ENCODE measurements around the gene PLEKHF1. TPM values are rescaled to one million over a fixed set of nuclear protein-coding genes. Genes with fewer than 3 reads are reported as not detected.
"Not testable (repeated sequence)": the region's sequence is repeated elsewhere in the genome, so short reads cannot be mapped to it uniquely, and the experiment has no call there.

The PLEKHF1 gene
- total RNA-seq, 2 donors from 2014 or later: 24.3 to 29.7 TPM

DNA sequence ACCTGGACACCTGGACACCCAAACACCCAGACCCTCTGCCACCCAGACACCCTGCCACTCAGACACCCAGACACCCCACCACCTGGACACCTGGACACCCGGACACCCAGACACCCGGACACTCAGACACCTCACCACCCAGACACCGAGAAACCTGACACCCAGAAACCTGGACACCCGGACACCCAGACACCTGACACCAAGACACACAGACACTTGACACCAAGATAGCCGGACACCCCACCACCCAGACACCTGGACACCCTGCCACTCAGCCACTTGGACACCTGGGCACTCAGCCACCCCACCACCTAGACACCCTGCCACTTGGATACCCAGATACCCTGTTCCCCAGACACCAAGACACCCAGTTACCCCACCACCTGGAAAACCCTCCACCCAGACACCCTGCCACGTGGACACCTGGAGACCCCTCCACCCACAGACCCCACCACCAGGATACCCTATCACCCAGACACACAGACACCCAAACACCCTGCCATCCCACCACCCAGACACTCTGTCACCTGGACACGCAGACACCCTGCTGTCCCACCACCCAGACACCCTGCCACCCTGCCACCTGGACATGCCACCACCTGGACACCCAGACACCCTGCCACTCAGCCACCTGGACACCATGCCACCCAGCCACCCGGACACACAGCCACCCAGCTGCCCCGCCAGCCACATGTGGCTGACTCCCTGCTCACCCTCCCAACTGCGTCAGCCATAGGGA is 32.4 kb downstream of the PLEKHF1 start:
- no peak for ATAC-seq
- no peaks in the 10 kb centered on the region for H3K36me3 Mint-ChIP-seq
- peak overlapping the region in 1 of 2 donors; percentile 83 for H3K27ac Mint-ChIP-seq

DNA sequence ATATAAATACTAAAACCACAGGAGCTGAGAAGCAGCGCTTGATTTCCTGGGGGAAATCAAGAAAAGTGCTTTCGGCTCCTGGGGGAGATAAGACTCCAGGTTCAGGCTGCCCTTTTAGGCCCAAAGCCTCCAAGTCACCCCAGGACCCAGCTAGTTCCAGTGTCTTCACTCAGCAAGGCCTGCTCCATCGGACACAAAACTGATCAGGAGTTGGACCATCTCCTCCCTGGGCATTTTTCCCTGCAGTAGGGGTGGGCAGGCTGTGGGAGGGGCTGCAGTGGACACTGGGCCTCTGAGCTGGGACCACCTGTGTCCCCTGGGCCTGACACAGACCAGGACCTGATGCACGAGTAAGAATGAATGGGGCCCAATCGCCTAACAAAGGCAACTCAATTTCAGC is 34.6 kb downstream of the PLEKHF1 start:
- H3K27ac Mint-ChIP-seq: no peak overlapping the region
- DNase-seq (ENCODE audit: low spot score in 2 of 2) (no peak), ATAC-seq (no peak)
- H3K36me3 Mint-ChIP-seq: peaks cover 0 to 5% of the 10 kb centered on the region in 2 donors
- H3K9me3 Mint-ChIP-seq: no peaks in the 10 kb centered on the region

More for the DNA sequence above, 32.4 kb downstream of the PLEKHF1 start:
- DNase-seq (ENCODE audit: low spot score in 2 of 2): no peak
- H3K9me3 Mint-ChIP-seq: no peaks in the 10 kb centered on the region

DNA sequence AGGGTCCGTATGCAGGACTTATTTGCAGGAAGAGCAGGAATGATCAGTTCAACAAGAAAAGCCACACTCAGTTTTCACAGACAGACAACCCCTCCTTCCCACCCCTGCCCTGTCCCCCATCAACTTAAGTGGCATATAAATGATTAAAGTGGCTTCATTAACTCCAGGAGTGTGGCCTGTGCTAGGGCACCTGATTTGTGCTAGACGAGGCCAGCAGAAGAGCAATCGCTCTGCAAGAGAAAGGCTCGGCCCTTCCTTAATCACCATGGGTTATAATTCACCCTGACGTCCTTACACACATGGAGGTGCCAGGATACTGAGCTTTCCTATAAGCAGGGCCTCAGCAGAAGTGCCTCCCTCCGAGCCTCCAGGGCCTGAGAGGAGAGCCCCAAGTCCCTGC is 35.2 kb downstream of the PLEKHF1 start:
- peak overlapping the region in 1 of 2 donors; percentile 84 for H3K27ac Mint-ChIP-seq
- no peaks in the 10 kb centered on the region for H3K9me3 Mint-ChIP-seq
- DNase-seq (ENCODE audit: low spot score in 2 of 2) (no peak), ATAC-seq (no peak)
- H3K36me3 Mint-ChIP-seq: peaks cover 0 to 9% of the 10 kb centered on the region in 2 donors

DNA sequence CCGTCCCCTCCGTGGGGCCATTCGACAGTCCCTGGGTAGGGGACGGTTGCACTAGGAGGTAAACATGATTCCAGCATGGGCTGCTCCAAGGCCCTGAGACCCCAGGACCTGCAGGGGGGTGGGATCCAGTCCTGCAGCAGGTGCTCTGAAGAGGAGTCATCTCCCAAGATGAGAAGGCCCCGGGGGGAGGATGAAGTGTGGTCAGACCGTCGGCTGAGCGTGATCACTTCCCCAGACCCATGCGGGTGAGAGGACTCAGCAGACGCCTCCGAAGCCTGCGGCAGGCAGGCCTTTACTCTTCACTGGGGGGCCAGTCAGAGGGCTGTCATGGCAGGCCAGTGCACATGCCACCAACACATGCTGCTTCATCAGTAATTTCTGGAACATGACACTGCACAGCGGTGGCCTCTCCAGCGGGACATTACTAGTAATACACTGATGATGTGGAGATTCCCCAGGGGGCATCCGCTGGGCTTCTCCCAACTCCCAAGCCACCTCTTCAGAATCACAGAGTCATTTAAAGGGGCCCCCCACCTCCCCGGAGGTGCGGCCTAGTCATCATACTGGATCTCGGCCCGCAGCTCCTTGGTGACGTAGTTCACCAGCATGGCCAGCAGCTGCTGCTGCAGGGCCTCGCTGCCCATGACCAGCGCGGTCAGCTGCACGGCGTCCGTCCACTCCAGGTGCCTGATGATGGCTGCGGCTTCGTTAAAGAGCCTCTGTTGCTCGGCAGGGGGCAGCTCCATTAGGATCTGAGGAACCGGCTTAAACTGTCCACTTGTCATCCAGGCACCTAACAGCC is 37.1 kb downstream of the PLEKHF1 start:
- ATAC-seq (no peak), DNase-seq (ENCODE audit: low spot score in 2 of 2) (no peak)
- Mint-ChIP-seq H3K27ac (no peak overlapping the region), H3K9me3 (no peaks in the 10 kb centered on the region), H3K36me3 (peaks cover 0 to 24% of the 10 kb centered on the region in 2 donors)

DNA sequence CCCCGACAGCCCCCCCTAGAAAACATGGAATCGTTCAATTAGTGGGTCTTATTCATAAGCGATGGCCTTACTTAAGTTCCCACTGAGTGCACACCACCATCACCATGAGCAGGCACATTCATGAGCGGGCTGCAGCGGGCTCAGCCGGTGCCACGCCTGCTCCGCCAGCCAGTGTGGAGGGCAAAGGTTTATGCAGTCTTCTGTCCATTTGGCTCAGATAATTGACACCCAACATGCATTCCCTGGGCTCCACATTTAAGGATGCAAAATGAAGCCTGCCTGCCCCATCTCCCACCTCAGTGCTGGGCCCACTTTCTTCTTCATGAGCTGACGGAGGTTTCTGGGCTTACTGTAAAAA is 37.7 kb downstream of the PLEKHF1 start:
- Mint-ChIP-seq H3K9me3 (no peaks in the 10 kb centered on the region), H3K36me3 (peaks cover 0 to 24% of the 10 kb centered on the region in 2 donors), H3K27ac (no peak overlapping the region)
- ATAC-seq (no peak), DNase-seq (ENCODE audit: low spot score in 2 of 2) (no peak)

DNA sequence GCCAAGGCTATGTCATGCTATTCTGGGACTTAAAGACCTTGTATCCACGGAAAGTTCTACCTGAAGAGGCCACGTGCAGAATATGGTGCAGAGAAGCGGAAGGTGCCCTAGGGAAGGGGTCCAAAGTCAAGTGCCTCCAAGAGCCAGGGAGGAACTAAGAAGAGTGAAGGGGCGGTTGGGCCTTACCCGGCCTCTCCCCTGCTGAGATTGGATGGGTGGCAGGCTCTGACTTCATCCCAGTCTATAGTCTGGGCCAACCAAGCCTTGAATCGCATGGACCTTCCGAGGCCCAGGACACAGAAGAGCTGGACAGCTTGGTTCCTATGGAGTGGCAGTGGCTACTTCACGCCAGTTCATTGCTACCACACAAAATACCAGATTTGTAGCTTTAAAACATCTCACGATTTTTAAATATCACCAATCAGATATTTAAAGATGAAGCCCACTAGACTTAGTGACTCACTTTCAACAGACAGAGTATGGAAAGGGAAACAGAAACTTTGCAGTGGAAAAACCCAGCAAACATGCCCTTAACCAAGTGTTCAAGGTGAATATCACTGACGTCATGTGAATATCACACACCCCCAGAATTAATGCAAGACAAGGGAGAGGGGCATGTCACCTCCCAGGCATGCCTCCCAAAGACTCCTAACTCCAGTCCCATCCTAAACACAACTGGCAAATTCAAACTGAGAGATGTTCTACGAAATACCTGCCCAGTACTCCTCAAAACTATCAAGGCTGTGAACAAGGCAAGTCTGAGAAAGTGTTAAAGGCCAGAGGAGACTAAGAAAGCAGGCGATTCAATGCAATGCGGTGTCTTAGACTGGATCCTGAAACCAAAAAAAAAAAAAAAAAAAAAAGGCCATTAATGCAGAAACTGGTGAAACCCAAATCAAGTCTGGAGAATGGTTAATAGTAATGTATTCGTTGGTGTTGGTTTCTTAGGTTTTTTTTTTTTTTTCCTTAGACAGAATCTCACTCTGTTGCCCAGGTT is 39.6 kb downstream of the PLEKHF1 start:
- Mint-ChIP-seq H3K9me3 (no peaks in the 10 kb centered on the region), H3K27ac (peak overlapping the region; percentile 89 to 98), H3K36me3 (peaks cover 0 to 24% of the 10 kb centered on the region in 2 donors)
- DNase-seq (ENCODE audit: low spot score in 2 of 2): no peak
- ATAC-seq: peak; percentile 83 to 89

DNA sequence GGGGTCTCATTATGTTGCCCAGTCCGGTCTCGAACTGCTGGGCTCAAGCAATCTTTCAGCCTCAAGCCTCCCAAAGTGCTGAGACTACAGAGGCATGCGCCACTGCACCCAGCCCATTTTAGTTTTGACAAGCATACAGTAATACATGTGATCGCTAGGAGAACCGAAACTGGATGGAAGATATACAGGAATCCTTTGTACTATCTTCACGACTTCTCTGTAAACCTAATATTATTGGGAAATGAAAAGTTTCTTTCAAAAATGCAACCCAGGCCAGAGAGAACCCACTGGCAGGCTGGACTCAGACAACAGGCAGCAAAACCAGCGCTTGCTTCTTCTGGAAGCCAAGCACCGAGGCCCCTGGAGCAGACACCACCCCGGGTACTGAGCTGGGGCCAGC is 40.4 kb downstream of the PLEKHF1 start:
- Mint-ChIP-seq H3K36me3 (peaks cover 0 to 24% of the 10 kb centered on the region in 2 donors), H3K27ac (peak overlapping the region; percentile 89 to 98), H3K9me3 (no peaks in the 10 kb centered on the region)
- ATAC-seq: no peak
- no peak for DNase-seq (ENCODE audit: low spot score in 2 of 2)

DNA sequence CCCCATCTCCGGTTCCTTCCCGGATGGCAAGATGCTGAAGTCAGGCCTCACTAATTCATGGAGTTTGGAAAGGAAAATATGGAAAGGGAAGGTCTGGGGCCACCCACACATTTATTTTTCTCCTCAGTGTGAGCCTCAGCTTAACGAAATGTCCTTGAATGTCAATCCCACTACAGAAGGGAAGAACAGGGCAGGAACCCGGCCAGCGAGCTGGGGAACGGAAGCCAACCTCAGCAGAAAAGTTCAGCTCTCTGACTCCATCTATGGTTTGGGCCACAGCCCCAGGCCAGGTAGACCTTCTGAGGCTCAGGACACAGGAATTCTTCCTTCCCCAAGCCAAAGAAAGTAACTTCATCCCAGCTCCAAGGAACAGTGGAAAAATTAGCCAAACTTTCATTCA is 41.4 kb downstream of the PLEKHF1 start:
- H3K36me3 Mint-ChIP-seq: peaks cover 0 to 27% of the 10 kb centered on the region in 2 donors
- H3K9me3 Mint-ChIP-seq: no peaks in the 10 kb centered on the region
- peak overlapping the region; percentile 89 to 98 for H3K27ac Mint-ChIP-seq
- DNase-seq (ENCODE audit: low spot score in 2 of 2) (no peak), ATAC-seq (no peak)

DNA sequence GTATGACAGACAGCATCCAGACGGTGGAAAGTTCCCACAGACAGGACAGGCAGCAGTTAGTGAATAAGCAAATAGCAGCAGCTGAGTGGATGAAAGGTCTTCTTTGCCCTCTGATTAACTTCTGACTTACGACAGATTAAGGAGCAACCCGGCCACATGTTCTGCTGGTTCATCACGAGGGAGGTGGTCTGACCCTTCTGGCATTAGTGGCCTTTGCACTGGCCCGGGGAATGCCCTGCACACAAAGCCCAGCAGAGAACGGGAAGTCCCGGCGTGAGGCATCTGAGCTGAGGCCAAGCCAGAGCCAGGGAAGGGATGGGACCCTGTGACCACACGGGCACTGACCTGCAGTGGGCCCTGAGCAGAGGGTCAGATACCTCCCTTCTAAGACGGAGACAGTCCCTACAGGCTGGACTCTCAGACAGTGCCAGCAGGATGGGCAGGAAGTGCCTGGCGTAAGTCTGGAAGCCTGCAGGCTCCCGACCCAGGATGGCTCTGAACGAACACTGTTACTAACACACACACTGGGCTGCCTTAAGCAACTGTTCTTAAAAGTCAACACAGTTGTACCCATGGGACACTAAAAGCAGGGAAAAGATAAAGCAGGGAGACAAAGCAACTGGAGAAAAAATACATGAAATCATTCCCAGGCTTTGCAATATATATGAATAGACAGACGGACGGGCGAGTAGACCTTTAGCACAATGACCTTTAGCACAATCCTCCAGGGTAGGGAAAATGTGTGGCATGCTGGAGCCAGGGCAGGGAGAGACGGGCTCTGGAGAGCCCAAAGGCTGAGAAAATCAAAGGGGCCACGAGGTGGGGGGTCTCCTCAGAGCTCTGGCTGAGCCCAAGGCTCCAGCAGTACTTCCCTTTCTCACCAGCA is 43.5 kb downstream of the PLEKHF1 start:
- H3K36me3 Mint-ChIP-seq: peaks cover 7 to 36% of the 10 kb centered on the region in 2 donors
- H3K27ac Mint-ChIP-seq: peak overlapping the region; percentile 17 to 89
- DNase-seq (ENCODE audit: low spot score in 2 of 2) (no peak), ATAC-seq (no peak)
- H3K9me3 Mint-ChIP-seq: no peaks in the 10 kb centered on the region

DNA sequence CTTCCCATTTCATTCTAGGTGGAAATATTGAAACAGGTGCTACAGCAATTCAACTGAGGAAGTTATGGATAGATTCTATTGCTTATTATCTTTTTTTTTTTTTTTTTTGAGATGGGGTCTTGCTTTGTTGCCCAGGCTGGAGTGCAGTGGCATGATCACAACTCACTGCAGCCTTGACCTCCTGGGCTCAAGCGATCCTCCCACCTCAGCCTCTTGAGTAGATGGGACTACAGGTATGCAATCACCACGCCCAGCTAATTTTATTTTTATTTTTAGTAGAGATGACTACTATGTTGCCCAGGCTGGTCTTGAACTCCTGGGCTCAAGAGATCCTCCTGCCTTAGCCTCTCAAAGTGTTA is 44.2 kb downstream of the PLEKHF1 start:
- not testable (repeated sequence) for ATAC-seq; DNase-seq (ENCODE audit: low spot score in 2 of 2); H3K9me3 Mint-ChIP-seq
- H3K36me3 Mint-ChIP-seq: peaks cover 13 to 42% of the 10 kb centered on the region in 2 donors
- H3K27ac Mint-ChIP-seq: peak overlapping the region in 1 of 2 donors; percentile 89

DNA sequence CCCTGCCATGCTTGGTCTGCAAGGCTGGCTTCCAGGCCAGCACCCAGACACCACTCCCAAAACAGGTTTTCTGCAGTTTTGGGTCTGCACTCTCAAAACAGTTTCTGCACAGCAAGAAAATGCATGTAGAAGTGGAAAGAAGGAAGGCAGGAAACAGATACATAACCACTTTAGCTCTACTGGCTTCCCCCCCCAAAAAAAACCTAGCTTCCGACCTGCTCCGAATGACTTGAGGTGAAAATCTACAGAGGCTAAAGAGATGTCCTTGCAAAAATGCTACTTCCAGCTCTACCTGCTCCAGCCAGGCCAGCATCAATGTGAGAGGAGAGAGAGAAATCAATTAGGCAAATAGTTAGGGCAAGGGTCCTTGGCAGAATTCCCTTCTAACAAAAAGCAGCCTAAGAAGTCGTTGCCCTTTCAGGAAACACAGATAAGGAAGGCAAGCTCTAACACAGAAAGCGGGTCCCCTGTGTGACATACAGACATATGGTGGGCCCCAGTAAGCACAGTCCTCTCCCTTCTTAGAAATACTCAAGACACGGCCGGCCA is 46.4 kb downstream of the PLEKHF1 start:
- no peak for ATAC-seq
- Mint-ChIP-seq H3K27ac (peak overlapping the region in 1 of 2 donors; percentile 6), H3K9me3 (no peaks in the 10 kb centered on the region), H3K36me3 (peaks cover 13 to 25% of the 10 kb centered on the region in 2 donors)
- no peak for DNase-seq (ENCODE audit: low spot score in 2 of 2)

DNA sequence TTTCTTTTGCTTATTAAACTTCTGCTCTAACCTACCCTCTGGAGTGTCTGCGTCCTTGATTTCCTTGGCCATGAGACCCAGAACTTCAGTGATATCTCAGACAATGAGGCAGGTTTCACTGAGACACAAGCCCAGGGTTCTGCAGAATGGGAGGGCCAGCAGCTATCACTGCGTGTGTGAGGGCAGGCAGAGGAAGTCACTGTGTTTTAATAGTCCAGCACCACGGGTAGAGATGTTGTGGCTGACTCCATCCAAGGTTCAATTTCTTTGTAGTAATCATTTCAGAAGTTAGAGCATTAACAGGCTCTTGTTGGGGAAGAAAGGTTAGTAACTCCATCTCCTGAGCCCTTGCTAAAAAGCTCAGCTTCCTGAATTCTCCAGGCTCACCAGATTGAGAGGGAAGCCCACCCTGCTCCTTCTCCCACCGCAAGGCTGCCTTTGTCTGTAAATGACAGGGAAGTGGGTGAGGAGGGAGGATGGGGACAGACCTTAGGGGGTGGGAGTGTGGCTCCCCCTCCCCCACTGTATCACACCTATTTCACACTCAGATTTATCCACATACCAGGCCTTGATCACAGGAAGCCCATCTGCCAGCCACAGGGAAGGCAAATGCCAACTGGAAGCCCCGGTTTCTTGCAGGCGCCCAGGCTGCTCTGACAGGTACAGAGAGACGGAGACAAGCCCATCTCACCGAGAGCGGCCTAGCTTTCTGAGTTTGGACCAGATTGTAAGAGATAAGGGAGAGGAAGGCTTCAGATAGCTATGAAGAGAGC is 47.7 kb downstream of the PLEKHF1 start:
- Mint-ChIP-seq H3K9me3 (no peaks in the 10 kb centered on the region), H3K36me3 (peaks cover 13 to 21% of the 10 kb centered on the region in 2 donors), H3K27ac (peak overlapping the region; percentile 93 to 94)
- DNase-seq (ENCODE audit: low spot score in 2 of 2): no peak
- no peak for ATAC-seq

DNA sequence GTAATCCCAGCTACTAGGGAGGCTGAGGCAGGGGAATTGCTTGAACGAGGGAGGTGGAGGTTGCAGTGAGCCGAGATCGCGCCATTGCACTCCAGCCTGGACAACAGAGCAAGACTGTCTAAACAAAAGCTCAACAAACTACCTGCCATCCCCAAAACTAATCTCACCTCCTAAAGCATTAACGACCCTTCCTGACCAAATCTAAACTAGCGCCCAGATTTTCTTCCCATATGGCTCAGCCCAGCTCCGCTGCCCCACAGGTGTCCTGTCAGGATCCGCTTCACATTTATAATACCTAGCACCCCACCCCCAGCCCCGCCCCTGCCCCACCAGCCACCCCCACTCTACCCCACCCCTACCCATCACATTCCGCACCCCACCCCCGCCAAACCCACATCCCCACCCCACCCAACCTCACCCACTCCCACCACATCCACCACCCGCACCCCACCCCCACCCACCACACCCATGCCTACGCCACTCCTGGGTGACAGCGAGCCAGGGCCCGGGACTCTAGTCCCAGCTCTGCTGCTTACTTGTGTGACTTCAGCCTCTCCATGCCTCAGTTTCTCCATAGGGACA is 49.2 kb downstream of the PLEKHF1 start:
- Mint-ChIP-seq H3K36me3 (peaks cover 13 to 21% of the 10 kb centered on the region in 2 donors), H3K27ac (peak overlapping the region; percentile 93 to 94), H3K9me3 (no peaks in the 10 kb centered on the region)
- DNase-seq (ENCODE audit: low spot score in 2 of 2): no peak
- ATAC-seq: peak; percentile 28 to 30

DNA sequence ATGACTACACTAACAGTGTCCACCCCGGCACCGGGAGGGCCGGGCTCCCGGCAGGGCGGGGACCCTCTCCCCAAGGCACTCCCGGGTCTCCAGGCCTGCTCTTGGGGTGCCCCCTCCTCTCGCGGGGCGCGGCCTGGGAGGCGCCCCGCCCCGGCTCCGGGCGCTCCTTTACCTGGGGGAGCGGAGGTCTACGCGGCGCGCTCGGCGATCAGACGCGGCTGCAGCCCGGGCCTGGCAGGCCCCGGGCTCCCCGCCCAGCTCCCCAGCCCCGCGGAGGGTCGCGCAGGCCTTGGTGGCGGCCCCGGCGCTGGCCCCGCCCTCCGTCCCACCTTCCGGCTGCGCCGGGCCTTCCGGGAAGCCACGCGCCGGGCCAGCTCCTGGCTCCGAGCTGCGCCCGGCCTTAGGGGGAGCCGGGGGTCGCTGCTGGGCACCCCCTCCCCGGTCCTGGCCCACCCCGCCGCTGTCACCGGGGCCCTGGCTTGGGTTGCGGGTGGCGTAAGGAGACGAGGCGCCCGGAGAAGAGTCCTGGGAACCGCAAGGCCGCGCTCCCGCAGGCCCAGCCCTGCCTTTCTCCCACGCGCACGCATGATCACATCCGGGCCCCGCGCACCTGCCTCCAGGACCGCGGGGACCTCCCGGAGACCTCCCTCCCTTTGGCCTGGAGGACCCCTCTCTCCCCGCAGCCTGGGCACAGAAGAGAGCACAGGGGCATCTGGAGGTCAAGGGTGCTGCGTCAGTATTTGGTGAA is 49.9 kb downstream of the PLEKHF1 start, which contains the start of gene C19orf12:
TSS of gene C19orf12 (minus strand) at position 309 of the 748 bp plus-strand sequence. CDS start 6,848 bp downstream, outside the sequence.
- Mint-ChIP-seq H3K9me3 (no peaks in the 10 kb centered on the region), H3K36me3 (peaks cover 13 to 21% of the 10 kb centered on the region in 2 donors), H3K27ac (peak within 1 kb of the TSS; percentile 94 to 99)
- DNase-seq (ENCODE audit: low spot score in 2 of 2) (peak; percentile 75 to 81), ATAC-seq (peak; percentile 72)

Measured in activated naive CD4-positive, alpha-beta T cell treated with anti-CD3 and anti-CD28 coated beads, Interleukin-2, amount 50 U/mL, for 72 hours (primary cell).